GM12892 (cell line): ENCODE data around the gene TMEM163.

Experiments used
- POLR2A ChIP-seq: IDR thresholded peaks from 2 replicates; pipeline ENCODE4 v1.6.1; 2011; ENCODE audit warnings: low read depth, low read length, control low read depth
- POLR2AphosphoS5 ChIP-seq: IDR thresholded peaks from 2 replicates; pipeline ENCODE4 v1.6.1; 2011; ENCODE audit warnings: low read depth, low read length, control low read depth
- TAF1 ChIP-seq: IDR thresholded peaks from 2 replicates; pipeline ENCODE4 v1.6.1; 2011; ENCODE audit warnings: low read depth, mild to moderate bottlenecking, control low read depth, low read length, borderline replicate concordance

GRCh38 chr2:134406736-134407135, 312.1 kb downstream of the TMEM163 start:
- TF ChIP-seq POLR2AphosphoS5 (no peak), POLR2A (no peak), TAF1 (no peak)
